HTERT RPE-1 (cell line): ENCODE measurements around the gene CHST4.
"Not testable (repeated sequence)": the region's sequence is repeated elsewhere in the genome, so short reads cannot be mapped to it uniquely, and the experiment has no call there.

Source experiments
- in situ Hi-C: fragments of 300-500 bp; cut with MboI; formaldehyde crosslinking; loops from 4 replicates; pipeline ENCODE4 v1.14.3; 2020; ENCODE audit warnings: low sequenced_read_pairs

CHST4 gene

GRCh38 chr16:71526111-71526631 is at the start of gene CHST4:
TSS of gene CHST4 (plus strand) at chr16:71526426. CDS start at chr16:71536678, 10,252 bp downstream.
- in situ Hi-C loops = no loop called here

DNA sequence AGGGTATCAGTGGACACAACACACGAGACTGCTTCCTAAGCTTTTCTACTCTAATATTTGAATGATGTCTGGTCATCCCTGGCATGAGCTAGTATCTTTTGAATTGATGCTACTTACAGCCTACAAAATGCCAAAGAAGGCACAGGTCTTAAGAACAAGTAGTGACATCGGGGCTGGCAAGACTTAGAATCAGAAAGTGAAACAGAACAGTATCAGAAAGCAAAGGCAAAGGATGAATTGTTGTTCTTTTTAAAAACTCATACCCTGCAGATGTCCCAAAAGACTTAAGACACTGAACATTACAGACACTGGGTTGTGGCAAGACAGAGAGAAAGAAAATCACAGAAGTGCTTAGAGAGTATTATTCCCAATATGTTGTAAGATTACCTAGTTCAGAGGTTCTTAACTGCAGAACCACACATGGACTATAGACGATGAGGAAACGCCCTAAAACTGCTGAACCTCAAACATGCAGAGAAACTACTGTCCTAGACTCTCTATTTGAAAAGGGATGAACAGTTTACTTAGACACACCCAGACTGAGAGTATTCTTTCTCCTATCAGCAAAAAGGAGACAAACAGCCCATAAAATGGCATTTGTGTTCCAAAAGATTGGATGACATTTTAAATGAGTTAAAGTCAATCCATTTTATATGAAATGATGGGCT is 49.6 kb upstream of the CHST4 start:
- in situ Hi-C loops = no loop called here

DNA sequence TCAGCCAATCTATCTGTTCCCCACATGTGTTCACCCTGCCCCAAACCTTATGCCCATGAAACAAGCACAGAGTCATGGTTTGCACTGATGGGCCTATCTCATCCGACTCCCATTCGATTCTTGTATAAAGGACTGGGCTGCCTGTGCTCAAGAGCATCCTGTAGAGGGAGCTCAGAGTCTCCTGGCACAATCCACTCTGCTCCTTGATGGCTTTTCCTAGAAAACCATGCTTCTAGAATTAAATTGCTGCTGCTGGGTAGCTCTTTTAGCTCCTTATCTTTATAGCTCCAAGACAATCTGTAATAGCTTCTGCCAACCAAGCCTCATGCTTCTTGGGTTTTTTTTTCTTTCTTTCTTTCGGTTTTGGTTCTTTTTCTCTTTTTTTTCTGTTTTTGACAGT is 46.8 kb upstream of the CHST4 start:
- in situ Hi-C loops = no loop called here

GRCh38 chr16:71480956-71481355 is 45.3 kb upstream of the CHST4 start:
- in situ Hi-C loops = no loop called here

- in situ Hi-C loops = no loop called here
Measured at GRCh38 chr16:71482569-71482968, 43.7 kb upstream of the CHST4 start.

GRCh38 chr16:71484006-71484893 is 42.0 kb upstream of the CHST4 start:
- in situ Hi-C loops = no loop called here

DNA sequence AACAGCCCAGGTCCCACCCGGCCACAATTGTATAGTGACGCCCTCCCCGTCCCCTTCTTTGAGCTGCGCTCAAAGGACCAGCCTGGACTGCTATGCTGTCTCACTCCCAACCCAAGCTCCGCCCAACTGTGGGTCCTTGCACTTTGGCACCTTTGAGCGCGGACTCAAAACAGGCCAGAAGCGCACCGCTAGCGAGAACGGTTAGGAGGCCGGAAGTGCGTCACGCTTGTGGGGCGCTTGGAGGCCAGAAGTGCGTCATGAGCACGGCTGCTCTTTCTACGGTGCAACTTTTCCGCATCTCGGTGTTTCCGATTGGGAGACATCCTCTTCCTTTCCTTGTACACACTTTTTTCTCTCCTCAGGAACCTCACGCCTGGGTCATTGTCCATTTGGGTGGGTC is 37.1 kb upstream of the CHST4 start, which contains the start of gene ZNF19:
Gene ZNF19, minus strand, starts transcription at position 203 of the 400 bp plus-strand sequence. CDS start 7,210 bp downstream, outside the sequence.
- in situ Hi-C loops = no loop called here

DNA sequence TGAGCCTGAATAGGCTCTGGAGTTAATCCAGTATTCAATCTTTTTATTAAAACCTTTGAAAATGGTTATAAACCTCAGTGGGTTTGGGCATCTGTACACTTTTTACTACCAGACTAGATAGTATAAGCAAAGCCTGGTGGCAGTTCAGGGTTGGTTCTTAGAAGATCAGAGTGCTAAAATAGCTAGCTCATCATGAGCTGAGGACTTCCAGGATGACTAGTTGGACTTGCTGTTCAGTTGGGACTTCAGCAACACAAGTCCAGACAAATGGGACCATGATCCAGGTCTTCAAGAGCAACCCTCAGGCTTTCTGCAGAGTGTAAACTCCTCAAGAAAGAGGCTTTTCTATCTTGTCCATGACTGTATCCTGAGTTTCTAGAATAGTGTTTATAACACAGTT is 35.9 kb upstream of the CHST4 start:
- in situ Hi-C loops = no loop called here

- in situ Hi-C loops = no loop called here
Measured at GRCh38 chr16:71491054-71491453, 35.2 kb upstream of the CHST4 start.

- in situ Hi-C loops = no loop called here
Measured at GRCh38 chr16:71492786-71493185, 33.4 kb upstream of the CHST4 start.

- in situ Hi-C loops = no loop called here
Measured at GRCh38 chr16:71493213-71493612, 33.0 kb upstream of the CHST4 start.

DNA sequence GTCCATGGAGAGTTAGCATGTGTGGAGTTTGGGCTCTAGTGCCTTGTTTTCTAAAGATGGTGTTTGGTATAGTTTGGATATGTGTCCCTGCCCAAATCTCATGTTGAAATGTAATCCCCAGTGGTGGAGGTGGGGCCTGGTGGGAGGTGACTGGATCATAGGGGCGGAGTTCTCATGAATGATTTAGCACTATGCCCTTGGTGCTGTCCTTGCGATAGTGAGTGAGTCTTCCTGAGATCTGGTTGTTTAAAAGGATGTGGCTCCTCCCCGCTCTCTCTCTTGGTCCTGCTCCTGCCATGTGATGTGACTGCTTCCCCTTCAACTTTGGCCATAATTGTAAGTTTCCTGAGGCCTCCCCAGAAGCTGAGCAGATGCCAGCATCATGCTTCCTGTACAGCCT is 28.2 kb upstream of the CHST4 start:
- in situ Hi-C loops = no loop called here

DNA sequence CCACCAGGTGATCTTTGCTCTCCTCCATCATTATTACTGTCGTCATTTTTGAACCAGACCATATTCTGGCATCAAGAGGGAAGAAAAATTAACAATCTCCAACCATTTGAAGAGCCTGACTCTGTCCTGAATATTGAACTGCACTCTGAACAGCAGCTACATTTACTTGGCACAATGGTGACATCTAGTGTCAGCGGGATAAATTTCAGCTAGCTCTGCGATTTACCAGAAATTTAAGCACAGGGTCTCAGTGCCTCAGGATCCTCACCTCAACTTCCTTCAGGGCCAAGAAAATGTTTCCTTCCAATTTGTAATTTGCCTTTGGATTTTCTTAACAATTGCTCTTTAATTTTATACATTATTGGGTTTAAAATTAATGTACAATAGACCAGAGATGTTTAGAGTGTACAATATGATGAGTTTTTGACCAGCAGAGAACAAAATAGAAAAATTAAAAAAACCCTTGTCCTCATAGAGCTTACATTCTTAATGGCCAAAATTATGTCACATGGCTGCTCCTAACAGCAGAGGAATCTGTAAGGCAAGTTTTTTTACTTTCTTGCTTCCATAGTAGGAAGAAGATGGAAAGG is 26.4 kb upstream of the CHST4 start:
- in situ Hi-C loops = no loop called here

DNA sequence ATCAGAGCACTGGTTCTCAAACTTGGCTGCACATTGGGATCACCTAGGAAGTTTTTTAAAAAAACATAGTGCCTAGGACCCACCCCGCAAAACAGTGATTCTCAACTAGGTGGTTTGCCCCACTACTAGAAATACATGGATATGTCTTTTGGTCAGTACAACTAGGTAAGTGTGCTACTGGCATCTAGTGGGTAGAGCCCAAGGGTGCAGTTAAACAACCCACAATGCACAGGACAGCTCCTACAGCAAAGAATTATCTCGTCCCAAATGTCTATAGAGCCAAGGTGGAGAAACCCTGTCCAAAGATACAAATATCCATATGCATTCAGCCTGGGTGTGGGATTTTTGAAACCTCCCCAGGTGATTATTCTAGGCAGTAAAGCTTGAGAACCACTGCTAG is 25.3 kb upstream of the CHST4 start:
- in situ Hi-C loops = no loop called here

GRCh38 chr16:71501547-71501946 is 24.7 kb upstream of the CHST4 start:
- in situ Hi-C loops = no loop called here

DNA sequence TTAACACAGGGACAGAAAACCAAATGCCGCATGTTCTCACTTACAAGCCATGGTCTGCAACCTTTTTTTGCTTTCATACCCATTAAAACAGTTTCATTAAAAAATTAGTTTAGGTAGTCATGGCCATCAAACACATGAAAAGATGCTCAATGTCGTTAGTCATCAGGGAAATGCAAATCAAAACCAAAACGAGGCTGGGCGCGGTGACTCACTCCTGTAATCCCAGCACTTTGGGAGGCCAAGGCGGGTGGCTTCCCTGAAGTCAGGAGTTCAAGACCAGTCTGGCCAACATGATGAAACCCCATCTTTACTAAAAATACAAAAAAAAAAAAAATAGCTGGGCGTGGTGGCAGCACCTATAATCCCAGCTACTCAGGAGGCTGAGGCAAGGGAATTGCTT is 22.2 kb upstream of the CHST4 start:
- in situ Hi-C loops = not testable (repeated sequence)

GRCh38 chr16:71504901-71505300 is 21.3 kb upstream of the CHST4 start:
- in situ Hi-C loops = no loop called here

- in situ Hi-C loops = no loop called here
Measured at GRCh38 chr16:71507061-71507460, 19.2 kb upstream of the CHST4 start.

- in situ Hi-C loops = no loop called here
Measured at GRCh38 chr16:71513302-71513701, 12.9 kb upstream of the CHST4 start.

DNA sequence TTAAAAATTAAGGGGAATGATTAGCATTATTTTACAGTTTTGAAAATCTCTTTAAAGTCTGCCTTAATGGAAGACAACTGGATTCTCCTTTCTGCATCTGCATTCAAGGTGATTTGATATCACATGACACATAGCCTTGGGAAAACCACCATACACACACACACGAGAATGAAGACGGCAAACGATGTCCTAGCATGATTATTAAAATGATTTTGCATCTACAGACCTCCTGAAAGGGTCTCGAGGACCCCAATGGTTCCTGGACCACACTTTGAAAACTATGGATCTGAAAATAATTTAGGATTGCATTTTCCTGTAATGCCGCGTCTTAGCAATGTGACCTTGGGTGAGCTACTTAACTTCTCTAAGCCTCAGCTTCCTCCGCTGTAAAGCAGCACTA is 11.8 kb upstream of the CHST4 start:
- in situ Hi-C loops = no loop called here

DNA sequence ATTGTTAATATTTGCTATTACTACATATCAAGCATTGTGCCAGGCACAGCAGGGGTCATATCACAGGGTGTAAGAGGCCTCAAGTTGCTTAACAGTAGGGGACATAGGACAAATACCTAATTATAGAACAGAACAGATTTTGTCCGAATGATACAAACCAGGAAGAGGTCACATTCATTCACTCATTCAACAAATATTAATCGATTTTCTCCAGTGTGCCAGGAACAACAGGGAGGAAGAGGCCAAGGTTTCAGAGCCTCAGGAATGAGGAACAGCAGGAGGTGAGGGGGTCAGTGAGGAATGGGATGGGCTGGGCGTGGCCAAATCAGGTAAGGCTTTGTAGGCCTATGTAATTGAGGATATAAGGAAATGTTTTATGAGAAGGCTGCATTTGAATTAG is 11.2 kb upstream of the CHST4 start:
- in situ Hi-C loops = no loop called here

- in situ Hi-C loops = no loop called here
Measured at GRCh38 chr16:71520550-71520949, 5.7 kb upstream of the CHST4 start.
